NOMO-1 treated with dmso at 0.1 percent for 144 hours (cell line): ENCODE results near the gene IQUB.
"Not testable (repeated sequence)": the region's sequence is repeated elsewhere in the genome, so short reads cannot be mapped to it uniquely, and the experiment has no call there.

ENCODE experiments used
- DNase-seq: peaks from one replicate; lab custom pipeline; 2025; ENCODE audit not compliant: unreplicated experiment; lab: John Stamatoyannopoulos, UW

Gene IQUB

DNA sequence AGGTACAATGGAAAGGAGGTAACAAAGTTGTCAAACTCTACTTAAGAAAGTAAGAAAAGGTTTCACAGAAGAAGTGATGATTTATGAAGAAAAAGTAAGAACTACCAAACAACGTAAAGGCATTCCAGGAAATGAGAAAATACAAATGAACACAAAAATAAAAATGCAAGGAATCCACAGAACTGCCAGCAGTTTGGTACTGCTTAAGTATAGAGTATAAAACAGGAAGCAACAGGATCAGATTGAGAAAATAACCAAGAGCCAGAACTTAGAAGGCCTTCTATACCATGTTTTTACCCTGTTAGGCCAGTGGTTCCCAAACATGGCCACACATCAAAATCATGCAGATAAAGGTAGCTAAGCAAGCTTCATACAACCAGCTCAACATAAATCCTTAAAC is 14.0 kb upstream of the IQUB start:
- DNase-seq = no peak

DNA sequence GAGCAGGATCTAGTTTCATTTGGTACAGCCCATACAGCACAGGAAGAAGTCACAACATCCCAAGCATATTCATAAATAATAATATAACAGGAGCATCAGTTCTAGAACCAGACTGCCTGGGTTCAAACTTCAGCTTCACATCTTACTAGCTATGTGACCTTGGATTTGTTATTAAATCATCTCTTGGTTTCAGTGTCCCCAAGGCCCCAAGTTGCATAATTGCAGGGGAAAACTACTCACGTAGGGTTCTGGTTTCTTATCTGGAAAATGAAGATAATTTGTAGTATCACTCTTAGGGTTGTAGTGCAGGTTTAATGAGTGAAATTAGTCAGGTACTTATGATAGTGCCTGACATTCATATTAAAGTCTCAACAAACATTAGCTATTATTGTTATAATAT is 5.5 kb upstream of the IQUB start:
- DNase-seq = no peak

DNA sequence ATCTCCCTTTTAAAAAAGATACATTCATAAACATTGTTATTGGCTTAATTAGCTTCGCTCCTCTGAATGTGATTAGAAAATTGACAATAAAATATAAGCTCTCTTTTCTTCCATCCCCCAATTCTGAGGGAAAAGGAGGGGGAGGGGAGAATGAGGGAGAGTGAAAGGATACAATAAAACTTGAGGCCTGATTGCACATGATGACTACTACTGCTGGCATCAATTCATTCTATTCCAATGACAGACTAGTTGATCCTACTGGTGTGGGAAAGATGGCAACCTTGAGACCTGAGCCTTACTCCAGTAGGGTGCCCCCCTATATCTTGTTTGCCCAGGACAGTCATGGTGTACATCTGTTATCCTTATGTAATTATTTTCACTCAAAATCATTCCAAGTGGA is 4.5 kb upstream of the IQUB start:
- DNase-seq = no peak

DNA sequence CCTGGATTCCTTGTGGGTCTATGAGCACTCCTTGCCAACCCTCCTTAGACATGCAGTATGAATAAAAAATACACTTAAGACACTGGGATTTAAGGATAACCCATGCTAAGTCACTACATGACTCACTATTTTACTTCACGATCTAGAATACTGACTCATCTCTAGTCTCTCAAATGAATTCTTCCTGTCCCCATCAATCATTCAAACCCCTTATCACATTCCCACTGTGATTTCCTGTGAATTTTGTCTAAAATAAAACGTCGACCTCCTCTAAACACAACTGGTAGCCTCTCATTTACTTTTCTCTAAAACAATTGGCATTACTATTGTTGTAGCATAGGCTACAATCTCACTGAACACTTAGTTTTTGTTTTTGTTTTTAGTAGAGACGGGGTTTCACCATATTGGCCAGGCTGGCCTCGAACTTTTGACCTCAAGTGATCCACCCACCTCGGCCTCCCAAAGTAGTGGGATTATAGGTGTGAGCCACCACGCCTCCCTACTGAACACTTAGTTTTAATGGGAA is 3.9 kb upstream of the IQUB start:
- no peak for DNase-seq

DNA sequence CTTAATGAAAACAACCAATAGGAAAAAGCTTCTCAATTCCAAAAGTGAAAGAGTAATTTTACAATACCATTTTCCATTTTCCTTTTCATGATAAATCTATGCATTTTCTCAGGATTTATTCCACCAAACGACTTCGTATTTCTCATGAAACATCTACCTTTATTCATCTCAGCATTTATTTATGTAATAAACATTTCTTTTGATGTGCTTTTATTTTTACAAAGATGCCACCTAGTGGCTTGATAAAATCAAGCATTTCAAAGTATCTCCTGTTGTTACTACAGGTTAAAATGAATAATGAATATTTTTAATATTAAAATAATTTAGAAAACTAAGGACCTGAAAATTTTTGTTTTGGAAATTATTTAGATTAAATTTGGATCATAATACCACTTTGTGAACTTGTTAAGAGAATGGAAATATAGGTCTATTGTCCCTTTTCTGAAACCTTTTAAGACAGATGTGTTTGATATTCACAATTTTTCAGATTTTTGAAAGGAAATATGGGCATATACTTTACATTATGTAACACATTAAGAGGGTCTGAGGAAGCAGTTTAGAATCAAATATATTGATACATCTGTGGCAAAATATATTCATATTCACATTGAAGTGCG is 2.7 kb upstream of the IQUB start:
- no peak for DNase-seq

DNA sequence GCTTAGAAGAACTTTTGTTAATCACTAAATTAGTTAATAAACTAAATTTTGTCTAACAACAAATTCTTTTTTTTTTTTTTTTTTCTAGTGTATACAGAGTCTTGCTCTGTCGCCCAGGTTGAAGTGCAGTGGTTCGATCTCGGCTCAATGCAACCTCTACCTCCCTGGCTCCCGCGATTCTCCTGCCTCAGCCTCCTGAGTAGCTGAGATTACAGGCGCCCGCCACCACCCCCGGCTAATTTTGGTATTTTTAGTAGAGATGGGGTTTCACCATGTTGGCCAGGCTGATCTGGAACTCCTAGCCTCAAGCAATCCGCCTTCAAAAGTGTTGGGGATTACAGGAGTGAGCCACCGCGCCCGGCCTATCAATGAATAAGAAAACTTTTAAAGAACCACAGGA is 1.1 kb upstream of the IQUB start:
- DNase-seq = no peak

DNA sequence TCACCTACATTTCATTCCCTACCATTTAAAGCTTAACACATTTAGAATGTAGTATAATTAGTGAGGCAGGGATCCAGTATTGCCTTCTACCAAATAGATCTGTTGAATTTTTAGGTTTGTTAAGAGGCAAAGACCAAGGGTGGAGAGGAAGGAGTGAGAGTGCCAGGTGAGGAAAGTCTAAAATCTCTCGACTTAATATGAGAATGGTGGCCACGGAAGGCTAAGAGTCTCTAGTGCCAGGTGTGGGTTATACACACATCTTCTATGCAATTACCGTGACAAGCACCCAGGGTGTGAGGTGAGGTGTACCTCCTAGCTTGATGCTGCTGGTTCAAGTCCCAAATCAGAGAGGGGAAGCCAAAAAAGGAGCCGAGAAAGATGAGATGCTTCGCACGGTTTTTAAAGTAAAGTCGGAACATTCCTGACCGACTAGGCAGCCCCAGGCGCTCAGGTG is 439 bp downstream of the IQUB start:
- DNase-seq = no peak

DNA sequence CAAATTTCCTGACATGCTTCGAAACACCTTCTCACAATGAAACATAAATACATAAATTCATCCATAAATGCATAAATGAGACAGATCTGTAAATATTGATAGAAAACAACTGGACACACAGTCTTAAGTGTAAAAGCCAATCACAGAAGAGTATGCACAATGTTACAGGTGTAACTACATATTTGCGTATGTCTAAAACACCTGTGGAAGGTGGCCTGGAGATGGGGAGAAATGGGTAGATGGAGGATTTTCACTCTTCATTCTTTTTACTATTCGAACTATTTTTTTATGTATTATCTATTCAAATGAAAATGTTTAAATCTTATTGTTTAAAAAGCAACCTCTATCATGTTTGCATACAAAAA is 860 bp downstream of the IQUB start:
- DNase-seq = no peak

DNA sequence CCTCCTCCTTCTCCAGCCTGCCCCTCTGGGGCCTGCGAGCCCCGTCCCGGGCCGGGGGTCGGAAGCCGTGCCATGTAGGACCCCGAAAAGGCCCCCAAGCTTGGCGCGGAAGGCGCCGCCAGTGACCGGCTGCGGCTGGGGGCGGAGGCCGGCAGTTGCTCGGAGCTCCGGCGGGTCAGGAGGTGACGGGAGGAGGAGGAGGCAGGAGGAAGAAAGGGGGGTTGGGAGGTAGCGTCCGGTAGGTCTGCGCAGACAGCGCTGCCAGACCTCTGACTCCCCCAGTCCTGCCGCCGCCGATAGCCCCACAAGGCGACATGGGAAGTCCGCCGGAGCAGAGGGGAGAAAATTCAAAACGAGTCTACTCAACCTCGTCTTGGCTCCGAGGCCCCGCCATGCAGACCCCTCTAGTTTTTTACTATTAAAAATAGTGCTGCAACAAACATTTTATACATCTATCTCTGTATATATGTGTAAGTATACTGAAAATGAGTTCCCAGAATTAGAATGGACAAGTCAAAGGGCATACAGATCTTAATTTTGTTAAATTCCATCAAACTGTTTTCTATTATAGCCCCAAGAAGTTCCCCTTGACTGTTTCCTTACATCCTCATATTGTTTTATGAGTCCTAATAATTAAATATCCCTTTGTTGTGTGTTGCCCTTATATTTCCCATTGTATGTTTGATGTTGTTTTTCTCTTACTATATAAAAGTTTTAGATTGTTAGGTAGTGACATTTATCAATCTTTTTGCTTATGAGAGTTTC is 1.4 kb downstream of the IQUB start:
- DNase-seq = not testable (repeated sequence)

DNA sequence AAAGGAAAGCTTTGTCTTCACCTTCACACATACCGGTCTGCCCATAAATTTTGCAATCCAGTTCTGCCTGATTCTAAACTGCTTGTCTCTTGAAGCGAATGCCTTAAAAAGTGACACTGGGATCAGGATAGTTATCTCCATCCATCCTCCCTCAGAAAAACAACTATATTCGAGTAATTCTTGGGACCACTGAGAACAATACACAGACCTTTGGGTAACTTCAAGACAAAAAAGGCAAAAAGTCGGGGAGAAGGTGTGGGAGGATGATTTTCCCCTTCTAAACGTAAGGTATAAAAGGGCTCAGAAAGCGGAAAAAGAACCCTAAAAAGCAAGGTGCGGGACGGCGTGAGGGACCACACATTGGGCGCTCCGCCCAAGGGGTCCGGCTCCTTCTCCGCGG is 2.1 kb downstream of the IQUB start:
- DNase-seq = not testable (repeated sequence)

DNA sequence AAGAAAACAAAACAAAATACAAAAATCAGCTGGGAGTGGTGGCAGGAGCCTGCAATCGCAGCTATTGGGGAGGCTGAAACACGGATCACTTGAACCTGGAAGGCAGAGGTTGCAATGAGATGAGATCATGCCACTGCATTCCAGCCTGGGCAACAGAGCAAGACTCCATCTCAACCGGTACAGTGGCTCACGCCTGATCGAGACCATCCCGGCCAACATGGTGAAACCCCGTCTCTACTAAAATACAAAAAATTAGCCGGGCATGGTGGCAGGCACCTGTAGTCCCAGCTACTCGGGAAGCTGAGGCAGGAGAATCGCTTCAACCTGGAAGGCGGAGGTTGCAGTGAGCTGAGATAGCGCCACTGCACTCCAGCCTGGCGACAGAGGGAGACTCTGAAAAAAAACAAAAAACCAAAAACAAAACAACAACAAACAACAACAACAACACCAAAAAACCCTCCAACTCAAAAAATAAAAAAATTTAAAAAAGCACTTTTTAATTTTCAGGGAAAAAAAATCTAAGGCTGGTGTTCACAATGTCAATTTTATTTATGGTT is 4.3 kb downstream of the IQUB start:
- DNase-seq = not testable (repeated sequence)

DNA sequence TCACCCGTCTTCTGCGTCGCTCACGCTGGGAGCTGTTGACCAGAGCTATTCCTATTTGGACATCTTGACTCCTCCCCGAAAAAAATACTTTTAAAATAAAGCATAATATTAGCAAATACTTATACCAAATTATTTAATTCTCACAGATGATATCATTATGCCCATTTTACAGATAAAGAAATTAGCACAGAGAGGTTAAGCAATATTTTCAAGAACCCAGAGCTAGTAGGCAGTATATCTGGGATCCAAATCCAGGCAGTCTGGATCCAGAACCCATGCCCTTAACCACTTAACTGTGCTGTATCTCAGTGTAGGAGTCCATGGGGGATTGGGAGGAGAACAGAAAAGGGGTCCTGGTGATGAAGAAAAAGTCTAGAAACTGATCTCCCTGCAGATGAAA is 6.1 kb downstream of the IQUB start:
- no peak for DNase-seq

DNA sequence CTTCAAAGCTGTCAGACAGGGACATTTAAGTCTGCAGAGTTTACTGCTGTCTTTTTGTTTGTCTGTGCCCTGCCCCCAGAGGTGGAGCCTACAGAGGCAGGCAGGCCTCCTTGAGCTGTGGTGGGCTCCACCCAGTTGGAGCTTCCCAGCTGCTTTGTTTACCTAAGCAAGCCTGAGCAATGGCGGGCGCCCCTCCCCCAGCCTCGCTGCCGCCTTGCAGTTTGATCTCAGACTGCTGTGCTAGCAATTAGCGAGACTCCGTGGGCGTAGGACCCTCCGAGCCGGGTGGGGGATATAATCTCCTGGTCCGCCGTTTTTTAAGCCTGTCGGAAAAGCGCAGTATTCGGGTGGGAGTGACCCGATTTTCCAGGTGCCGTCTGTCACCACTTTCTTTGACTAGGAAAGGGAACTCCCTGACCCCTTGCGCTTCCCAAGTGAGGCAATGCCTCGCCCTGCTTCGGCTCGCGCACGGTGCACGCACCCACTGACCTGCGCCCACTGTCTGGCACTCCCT is 6.6 kb downstream of the IQUB start:
- not testable (repeated sequence) for DNase-seq

DNA sequence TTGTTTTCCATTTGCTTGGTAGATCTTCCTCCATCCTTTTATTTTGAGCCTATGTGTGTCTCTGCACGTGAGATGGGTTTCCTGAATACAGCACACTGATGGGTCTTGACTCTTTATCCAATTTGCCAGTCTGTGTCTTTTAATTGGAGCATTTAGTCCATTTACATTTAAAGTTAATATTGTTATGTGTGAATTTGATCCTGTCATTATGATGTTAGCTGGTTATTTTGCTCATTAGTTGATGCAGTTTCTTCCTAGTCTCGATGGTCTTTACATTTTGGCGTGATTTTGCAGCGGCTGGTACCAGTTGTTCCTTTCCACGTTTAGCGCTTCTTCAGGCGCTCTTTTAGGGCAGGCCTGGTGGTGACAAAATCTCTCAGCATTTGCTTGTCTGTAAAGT is 7.9 kb downstream of the IQUB start:
- DNase-seq = not testable (repeated sequence)

DNA sequence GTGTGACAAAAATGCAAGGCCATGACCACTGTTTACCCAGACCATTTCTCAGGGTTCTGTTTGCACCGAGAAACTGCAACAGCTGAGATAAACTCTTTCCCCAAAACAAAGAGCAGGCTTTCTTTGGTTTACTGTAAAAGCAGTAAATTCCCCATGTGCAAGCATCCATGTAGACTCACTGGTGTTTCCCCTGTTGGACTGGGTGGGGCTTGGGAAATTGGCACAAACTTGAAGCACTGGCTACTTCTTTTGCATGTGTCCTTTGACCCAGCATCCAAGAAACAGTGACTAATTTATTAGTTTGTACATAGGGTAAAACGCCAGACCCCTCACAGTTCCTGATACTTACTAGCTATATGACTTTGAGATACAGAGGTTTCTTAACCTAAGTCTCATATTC is 12.3 kb downstream of the IQUB start:
- DNase-seq = no peak

DNA sequence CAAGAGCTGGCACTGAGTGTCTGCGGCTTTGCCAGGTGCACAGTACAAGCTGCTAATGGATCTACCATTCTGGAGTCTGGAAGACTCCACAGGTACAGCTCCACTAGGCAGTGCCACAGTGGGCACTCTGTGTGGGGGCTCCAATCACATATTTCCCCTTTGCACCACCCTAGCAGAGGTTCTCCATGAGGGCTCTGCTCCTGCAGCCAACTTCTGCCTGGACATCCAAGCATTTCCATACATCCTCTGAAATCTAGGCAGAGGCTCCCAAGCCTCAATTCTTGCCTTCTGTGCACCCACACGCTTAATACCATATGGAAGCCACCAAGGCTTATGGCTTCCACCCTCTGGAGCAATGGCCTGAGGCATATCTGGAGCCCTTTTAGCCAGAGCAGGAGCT is 29.2 kb downstream of the IQUB start:
- DNase-seq = no peak

DNA sequence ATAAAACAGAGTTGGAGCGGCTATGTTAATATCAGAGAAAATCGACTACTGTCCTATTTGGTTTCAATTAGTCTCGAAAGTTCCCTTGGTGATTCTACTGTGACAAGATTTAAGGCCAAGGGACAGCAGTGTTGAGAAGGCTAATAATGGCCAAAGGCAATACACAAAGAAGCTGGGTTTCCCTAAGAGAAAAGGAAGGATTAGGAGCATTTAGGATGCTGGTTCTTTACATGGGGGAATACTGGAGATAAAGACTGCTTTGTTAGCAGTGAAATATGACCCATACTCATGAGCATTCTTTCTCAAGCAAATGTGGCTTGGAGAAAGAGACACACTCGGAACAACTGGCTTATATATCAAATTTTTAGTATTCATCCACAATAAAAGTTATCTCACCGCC is 32.2 kb downstream of the IQUB start:
- no peak for DNase-seq

DNA sequence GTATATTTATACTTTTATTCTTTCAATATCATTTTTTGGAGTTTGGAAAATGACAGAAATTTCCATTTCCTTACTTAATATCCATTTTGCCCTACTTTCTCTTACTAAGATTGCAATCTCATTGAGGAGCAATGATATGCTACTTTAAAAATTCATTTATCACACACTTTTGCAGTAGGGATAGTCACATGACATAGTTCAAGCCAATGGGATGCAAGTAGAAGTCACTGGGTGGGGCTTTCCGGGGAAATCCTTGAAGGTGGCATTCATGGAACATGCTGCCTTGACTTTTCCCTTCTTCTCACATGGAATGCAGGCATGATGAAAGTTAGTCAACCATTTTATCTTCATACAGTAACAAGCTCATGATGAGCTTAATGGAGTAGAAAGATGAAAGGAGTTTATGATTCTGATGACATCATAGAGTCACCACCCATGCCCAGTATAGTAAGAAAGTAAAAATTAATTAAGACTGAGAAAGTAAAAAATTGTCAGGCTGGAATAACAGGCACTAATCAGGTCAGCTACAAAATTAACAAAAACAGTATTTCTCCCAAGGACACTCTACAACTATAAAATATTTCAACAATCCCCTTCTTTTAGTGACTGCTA is 33.4 kb downstream of the IQUB start:
- no peak for DNase-seq

DNA sequence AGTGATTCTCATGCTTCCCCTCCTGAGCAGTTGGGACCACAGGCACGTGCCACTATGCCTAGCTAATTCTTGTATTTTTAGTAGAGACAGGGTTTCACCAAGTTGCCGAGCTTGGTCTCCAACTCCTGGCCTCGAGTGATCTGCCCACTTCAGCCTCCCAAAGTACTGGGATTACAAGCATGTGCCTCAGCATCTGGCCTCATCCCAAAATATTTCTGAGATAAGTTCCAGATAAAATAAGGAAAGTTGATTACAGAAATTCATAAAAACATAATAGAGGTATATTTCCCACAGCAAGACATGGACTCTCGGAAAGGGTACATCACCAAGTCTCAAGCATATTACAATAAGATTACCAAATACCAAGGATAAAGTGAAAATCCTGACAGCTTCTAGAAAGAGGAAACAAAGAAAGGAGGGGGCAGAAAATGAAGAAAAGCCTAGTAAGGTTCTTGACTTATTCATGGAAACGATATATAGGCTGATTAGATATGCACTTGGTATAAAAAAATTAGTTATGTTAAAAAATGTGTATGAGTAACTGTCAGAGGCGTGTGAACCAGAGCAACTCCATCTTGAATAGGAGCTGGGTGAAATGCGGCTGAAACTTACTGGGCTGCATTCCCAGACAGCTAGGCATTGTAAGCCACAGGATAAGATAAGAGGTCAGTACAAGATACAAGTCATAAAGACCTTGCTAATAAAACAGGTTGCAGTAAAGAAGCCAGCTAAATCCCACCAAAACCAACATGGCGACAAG is 35.0 kb downstream of the IQUB start:
- DNase-seq = no peak

DNA sequence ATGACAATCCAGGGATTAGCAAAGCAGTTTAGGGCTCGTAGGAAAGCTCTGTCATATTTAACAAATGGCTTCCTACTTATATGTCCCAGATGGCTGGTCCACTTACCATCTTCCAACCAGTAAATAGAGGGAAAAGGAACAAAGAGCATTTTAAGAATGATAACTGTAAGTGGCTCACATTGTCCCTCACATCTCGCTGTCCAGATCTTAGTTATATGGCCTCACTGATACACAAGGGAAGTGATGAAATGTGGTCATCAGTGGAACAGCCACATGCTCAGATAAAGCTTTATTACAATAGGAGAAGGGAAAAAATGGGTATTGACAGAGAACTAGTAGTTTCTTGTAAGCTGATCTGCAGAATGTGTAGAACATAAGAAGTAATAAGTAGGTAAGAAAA is 35.8 kb downstream of the IQUB start:
- no peak for DNase-seq

DNA sequence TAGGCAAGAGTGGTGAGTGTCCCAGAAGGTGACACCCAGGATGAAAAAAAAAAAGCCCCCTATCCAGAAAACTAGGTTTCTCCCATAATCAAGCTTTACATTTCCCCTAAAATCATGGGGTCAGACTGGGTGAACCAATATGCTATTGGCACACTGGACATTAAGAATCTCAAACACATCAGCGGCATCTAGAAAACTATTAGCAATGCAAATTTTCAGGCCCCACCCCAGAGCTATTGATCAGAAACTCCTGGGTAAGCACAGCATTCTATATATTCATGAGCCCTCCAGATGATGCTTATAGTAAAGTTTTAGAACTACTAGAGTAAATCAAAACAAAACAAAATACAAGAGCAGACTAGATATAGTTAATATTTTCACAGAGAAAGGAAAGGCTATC is 36.4 kb downstream of the IQUB start:
- no peak for DNase-seq
